Heart left ventricle (tissue), 13 donors: Measurements from ENCODE around the gene AHCYL2.

Experiments
- CTCF ChIP-seq, 12 donors: fragments of 200-600 bp; sonication (generic) in 4 of 12; IDR thresholded peaks; one replicate each; pipeline versions ENCODE4 v1.5.0 to v1.8.0; 2018 to 2022; ENCODE audit warnings: antibody characterized with exemption in 12 of 12, mild to moderate bottlenecking in 5 of 12
- POLR2A ChIP-seq, 2 donors: fragments of 450-650 bp; IDR thresholded peaks; one replicate each; pipeline ENCODE4 v1.6.1; 2017; ENCODE audit warnings: antibody characterized with exemption in 2 of 2, mild to moderate bottlenecking in 2 of 2, moderate library complexity in 2 of 2
- donor health status: ischemic (EF 13 %, LVEDD 7.1; RV severe dilation, severe dysfunction).
- donor health status: DM: no; HTN: yes; CAD: no.
- donor health status: DM: no; HTN: no; CAD: no.
- donor health status: ischemic (EF 25% LVEDD 6.9; RV normal size, moderate dysfunction).
- donor health status: ischemic (EF 25% LVEDD 5.7; RV mildly dilated, moderate dysfunction).
- donor health status: ischemic (EF 35%, LVEDD 5.7; RV mildly dilated, moderate dysfunction).
- donor health status: nonischemic (EF 11% LVEDD 7.7; RV severe dilation, severe dysfunction).
- donor health status: DM: yes; HTN: yes; CAD: no.
- donor health status: PGD.
- donor health status: ischemic (EF 29% LVEDD 5.4; RV normal size, mild dysfunction).
- donor health status: nonischemic (EF 23%, LVEDD 6.1; RV moderate dilation, normal function).

- TF ChIP-seq CTCF (IDR thresholded peaks at IDR 0.05) (no peak), POLR2A (IDR thresholded peaks at IDR 0.05) (no peak)
Observed at GRCh38 chr7:129279757-129280156, 54.9 kb downstream of the AHCYL2 start.
